Kidney epithelial cell (primary cell): ENCODE measurements around the gene ENOPH1. TPM values are rescaled to one million over a fixed set of nuclear protein-coding genes. Genes with fewer than 3 reads are reported as not detected.
A peak's percentile ranks its signal among the peaks of the same experiment; 100 is the strongest.

Experiments
- DNase-seq: peaks from one replicate; pipeline ENCODE4 v3.0.0-alpha.2; 2010; ENCODE audit warnings: low read depth
- H3K27me3 ChIP-seq: 2 replicates; pipeline ENCODE4 v1.6.0; 2011; ENCODE audit warnings: low read length; ENCODE audit not compliant: control insufficient read depth, insufficient read depth
- H3K36me3 ChIP-seq: 2 replicates; pipeline ENCODE4 v1.5.1; 2011; ENCODE audit warnings: low read length; ENCODE audit not compliant: control insufficient read depth, insufficient read depth
- H3K4me3 ChIP-seq: 2 replicates; pipeline ENCODE4 v1.5.1; 2011; ENCODE audit warnings: low read depth, mild to moderate bottlenecking, control low read depth, low read length
- total RNA-seq: library from RNA; depleted of rRNA; stranded (reverse); fragments of >200 nt; gene quantifications from 2 replicates; pipeline ENCODE4 v1.2.3, GENCODE V29; 2015
- TF ChIP-seq, protein P1 (sequence below): IDR thresholded peaks from 2 replicates; pipeline ENCODE4 v1.5.1; 2011; ENCODE audit warnings: mild to moderate bottlenecking, moderate library complexity, low read length, control low read depth, inconsistent platforms; ENCODE audit not compliant: insufficient read depth, poor library complexity, severe bottlenecking

Gene ENOPH1
- total RNA-seq, 1 donor from 2014 or later: 55.3 TPM

- no peak for DNase-seq
- Histone ChIP-seq H3K27me3 (no peaks in the 10 kb centered on the region), H3K4me3 (no peak overlapping the region), H3K36me3 (peaks cover 3% of the 10 kb centered on the region)
- TF ChIP-seq, protein P1, sequence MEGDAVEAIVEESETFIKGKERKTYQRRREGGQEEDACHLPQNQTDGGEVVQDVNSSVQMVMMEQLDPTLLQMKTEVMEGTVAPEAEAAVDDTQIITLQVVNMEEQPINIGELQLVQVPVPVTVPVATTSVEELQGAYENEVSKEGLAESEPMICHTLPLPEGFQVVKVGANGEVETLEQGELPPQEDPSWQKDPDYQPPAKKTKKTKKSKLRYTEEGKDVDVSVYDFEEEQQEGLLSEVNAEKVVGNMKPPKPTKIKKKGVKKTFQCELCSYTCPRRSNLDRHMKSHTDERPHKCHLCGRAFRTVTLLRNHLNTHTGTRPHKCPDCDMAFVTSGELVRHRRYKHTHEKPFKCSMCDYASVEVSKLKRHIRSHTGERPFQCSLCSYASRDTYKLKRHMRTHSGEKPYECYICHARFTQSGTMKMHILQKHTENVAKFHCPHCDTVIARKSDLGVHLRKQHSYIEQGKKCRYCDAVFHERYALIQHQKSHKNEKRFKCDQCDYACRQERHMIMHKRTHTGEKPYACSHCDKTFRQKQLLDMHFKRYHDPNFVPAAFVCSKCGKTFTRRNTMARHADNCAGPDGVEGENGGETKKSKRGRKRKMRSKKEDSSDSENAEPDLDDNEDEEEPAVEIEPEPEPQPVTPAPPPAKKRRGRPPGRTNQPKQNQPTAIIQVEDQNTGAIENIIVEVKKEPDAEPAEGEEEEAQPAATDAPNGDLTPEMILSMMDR: no peak
Observed at GRCh38 chr4:82422616-82423015, 7.8 kb upstream of the ENOPH1 start.

GRCh38 chr4:82423245-82424054 is 6.9 kb upstream of the ENOPH1 start:
- no peak for DNase-seq
- peaks cover 3% of the 10 kb centered on the region for H3K36me3 ChIP-seq
- TF ChIP-seq, protein P1: no peak
- no peak overlapping the region for H3K4me3 ChIP-seq
- H3K27me3 ChIP-seq: no peaks in the 10 kb centered on the region

- DNase-seq: no peak
- peaks cover 3% of the 10 kb centered on the region for H3K36me3 ChIP-seq
- TF ChIP-seq, protein P1: no peak
- H3K27me3 ChIP-seq: no peaks in the 10 kb centered on the region
- H3K4me3 ChIP-seq: no peak overlapping the region
Observed at GRCh38 chr4:82425478-82425877, 4.9 kb upstream of the ENOPH1 start.

DNA sequence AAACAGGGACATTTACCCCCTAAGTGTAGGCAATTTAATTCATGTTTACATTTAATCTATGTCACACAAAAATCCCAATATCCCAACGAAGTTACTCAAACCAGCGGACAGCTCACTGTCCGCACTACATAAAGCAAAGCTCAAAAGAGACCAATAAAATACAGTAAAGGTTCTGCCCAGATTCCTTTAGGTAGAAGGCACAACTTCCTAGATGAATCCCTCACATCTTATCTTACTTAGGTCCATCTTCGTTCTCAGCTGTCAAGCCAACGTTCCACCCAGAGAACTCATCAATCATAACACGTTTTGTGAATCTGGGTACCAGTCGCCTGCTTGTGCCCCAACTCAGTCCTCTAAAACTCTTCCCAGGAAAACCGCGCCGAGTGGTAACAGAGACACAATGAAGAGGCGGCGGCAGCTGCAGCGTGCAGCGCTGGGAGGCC is 1.8 kb upstream of the ENOPH1 start:
- no peak for DNase-seq
- H3K4me3 ChIP-seq: peak overlapping the region; percentile 100
- H3K36me3 ChIP-seq: peaks cover 3% of the 10 kb centered on the region
- H3K27me3 ChIP-seq: no peaks in the 10 kb centered on the region
- TF ChIP-seq, protein P1: no peak

DNA sequence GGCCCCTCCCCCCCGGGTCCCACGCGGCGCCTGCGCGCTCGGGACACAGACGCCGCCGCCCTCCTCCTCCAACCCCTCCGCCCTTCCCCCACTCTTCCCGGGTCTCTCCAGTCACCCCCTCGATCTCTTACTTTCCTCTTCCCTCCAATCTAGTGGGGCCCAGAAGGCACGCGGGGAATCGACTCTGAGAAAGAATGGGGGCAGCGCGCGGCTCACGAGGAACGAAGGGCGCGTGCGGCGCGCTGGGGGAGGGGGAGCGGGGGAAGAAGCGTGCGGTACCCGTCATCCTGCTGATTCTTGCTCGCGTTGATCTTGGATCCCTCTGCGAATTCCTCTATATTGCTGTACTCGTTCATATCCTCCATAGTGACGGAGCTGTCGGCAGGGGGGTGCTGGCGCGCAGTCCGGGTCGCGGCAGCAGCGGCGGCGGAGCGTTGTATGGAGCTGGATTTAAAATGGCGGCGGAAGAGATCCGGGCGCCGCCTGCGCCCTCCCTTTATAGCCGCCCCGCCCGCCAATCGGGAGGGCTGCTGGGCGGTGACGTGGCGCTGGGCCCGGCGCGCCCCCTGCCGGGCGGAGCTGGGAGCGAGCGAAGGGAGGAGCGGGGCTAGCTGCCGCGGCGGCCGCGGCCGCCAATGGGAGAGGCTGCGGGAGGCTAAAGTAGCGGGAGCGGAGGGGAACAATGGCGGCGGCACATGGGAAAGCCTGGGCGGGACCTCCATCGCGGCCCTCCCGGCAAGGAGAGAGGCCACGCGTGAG is 1.2 kb upstream of the ENOPH1 start:
- peaks cover 3% of the 10 kb centered on the region for H3K36me3 ChIP-seq
- peak; percentile 49 for DNase-seq
- H3K4me3 ChIP-seq: peak overlapping the region; percentile 100

More for the DNA sequence above, 1.2 kb upstream of the ENOPH1 start:
- TF ChIP-seq, protein P1: peak; percentile 34
- no peaks in the 10 kb centered on the region for H3K27me3 ChIP-seq
